NCI-H526 (cell line): ENCODE data around the gene ADPRH.
"Not testable (repeated sequence)": the region's sequence is repeated elsewhere in the genome, so short reads cannot be mapped to it uniquely, and the experiment has no call there.

ENCODE experiments used
- DNase-seq, 2 experiments: peaks; one replicate each; lab custom pipeline; 2025; lab: John Stamatoyannopoulos, UW

Gene ADPRH

GRCh38 chr3:119579366-119580066 lies at the start of gene ADPRH:
ADPRH (plus strand) TSS chr3:119579492; CDS start chr3:119582170, 2,678 bp downstream.
- peak; percentile 9 to 77 for DNase-seq

- DNase-seq, result no peak
Observed at GRCh38 chr3:119529883-119530282, 49.4 kb upstream of the ADPRH start.

GRCh38 chr3:119530456-119530855 lies 48.8 kb upstream of the ADPRH start:
- DNase-seq, result no peak

GRCh38 chr3:119531151-119531550 lies 48.1 kb upstream of the ADPRH start:
- DNase-seq, result no peak

GRCh38 chr3:119534296-119534695 lies 45.0 kb upstream of the ADPRH start:
- no peak for DNase-seq

- peak; percentile 50 to 64 for DNase-seq
Observed at GRCh38 chr3:119536757-119537156, 42.5 kb upstream of the ADPRH start.

- no peak for DNase-seq
Observed at GRCh38 chr3:119538772-119539171, 40.5 kb upstream of the ADPRH start.

- no peak for DNase-seq
Observed at GRCh38 chr3:119541547-119541946, 37.7 kb upstream of the ADPRH start.

GRCh38 chr3:119542168-119542767 lies 37.0 kb upstream of the ADPRH start:
- no peak for DNase-seq

- DNase-seq, result no peak
Observed at GRCh38 chr3:119543147-119543546, 36.1 kb upstream of the ADPRH start.

- DNase-seq, result no peak
Observed at GRCh38 chr3:119547227-119547626, 32.1 kb upstream of the ADPRH start.

GRCh38 chr3:119548341-119548740 lies 31.0 kb upstream of the ADPRH start:
- DNase-seq, result no peak

- no peak for DNase-seq
Observed at GRCh38 chr3:119550192-119550910, 28.9 kb upstream of the ADPRH start.

GRCh38 chr3:119551598-119551997 lies 27.7 kb upstream of the ADPRH start:
- DNase-seq, result no peak

- DNase-seq, result not testable (repeated sequence)
Observed at GRCh38 chr3:119552928-119553327, 26.4 kb upstream of the ADPRH start.

- DNase-seq, result no peak
Observed at GRCh38 chr3:119553823-119554415, 25.4 kb upstream of the ADPRH start.

- no peak for DNase-seq
Observed at GRCh38 chr3:119555309-119555735, 24.0 kb upstream of the ADPRH start.

GRCh38 chr3:119555929-119556328 lies 23.4 kb upstream of the ADPRH start:
- DNase-seq, result no peak

- DNase-seq, result no peak
Observed at GRCh38 chr3:119557192-119557876, 22.0 kb upstream of the ADPRH start.

- DNase-seq, result no peak
Observed at GRCh38 chr3:119557877-119558269, 21.4 kb upstream of the ADPRH start.

GRCh38 chr3:119558626-119559317 lies 20.5 kb upstream of the ADPRH start:
- DNase-seq, result no peak
